Spleen (tissue), 10 donors: Measurements from ENCODE around the gene EFNA2. TPM values are rescaled to one million over a fixed set of nuclear protein-coding genes. Genes with fewer than 3 reads are reported as not detected.

Source experiments
- polyA plus RNA-seq, 3 donors: library from polyadenylated mRNA; stranded (reverse); fragments of 200-250 nt; gene quantifications; one replicate each; pipeline ENCODE4 v1.2.1, GENCODE V29; 2013
- total RNA-seq, 7 donors: library from RNA; depleted of rRNA in 3 of 7; stranded (reverse); fragments of >200 nt in 3 of 7; fragmentation: NEBNext Ultra II Directional in 4 of 7; extraction: Animal tissue kit (Norgen Biotek cat#: 25700) in 4 of 7; gene quantifications; one replicate each; pipeline versions ENCODE4 v1.1.0 to v1.2.1, GENCODE V29; 2016 to 2021
- donor health status: healthy with polysubstance abuse.
- donor health status: DM: no; HTN: no; CAD: no; lungs with moderate emphysema.
- donor health status: DM: no; HTN: no; CAD: no.
- donor health status: Bipolar disorder and iron deficiency.
- donor health status: healthy.
- donor health status: DM: no; HTN: no; CAD: no.
- donor health status: DM: yes; HTN: yes; CAD: no.

EFNA2 gene
- total and polyA plus RNA-seq, 10 donors, result not detected

Other genes starting within 250 kb of the EFNA2 start
- gene ABCA7, start 245.8 kb upstream of the EFNA2 start, total RNA-seq, result 100 to 1,000 TPM in 3 of 7 donors, 10 to 100 TPM in 4; 64.6 to 162 (median 94.7) TPM
- 100 to 1,000 TPM in 2 of 3 donors, 10 to 100 TPM in 1; 67.5 to 197 (median 152) TPM for gene ABCA7, start 245.8 kb upstream of the EFNA2 start, polyA plus RNA-seq
- gene ARHGAP45, start 218.7 kb upstream of the EFNA2 start, total RNA-seq, result 100 to 1,000 TPM; 161 to 258 (median 237) TPM
- 100 to 1,000 TPM; 205 to 356 (median 329) TPM for gene ARHGAP45, start 218.7 kb upstream of the EFNA2 start, polyA plus RNA-seq
- 100 to 1,000 TPM; 106 to 152 (median 123) TPM for gene POLR2E, start 190.5 kb upstream of the EFNA2 start, total RNA-seq
- 100 to 1,000 TPM in 2 of 3 donors, 10 to 100 TPM in 1; 70.8 to 144 (median 105) TPM for gene POLR2E, start 190.5 kb upstream of the EFNA2 start, polyA plus RNA-seq
- gene GPX4, start 181.9 kb upstream of the EFNA2 start, total RNA-seq, result 100 to 1,000 TPM; 138 to 275 (median 216) TPM
- gene GPX4, start 181.9 kb upstream of the EFNA2 start, polyA plus RNA-seq, result 100 to 1,000 TPM; 480 to 562 (median 522) TPM
- 100 to 1,000 TPM in 5 of 7 donors, 10 to 100 TPM in 2; 51.7 to 230 (median 168) TPM for gene SBNO2, start 111.6 kb upstream of the EFNA2 start, total RNA-seq
- 10 to 100 TPM; 16.2 to 62.0 (median 29.8) TPM for gene SBNO2, start 111.6 kb upstream of the EFNA2 start, polyA plus RNA-seq
- 10 to 100 TPM; 52.1 to 85.0 (median 75.3) TPM for gene STK11, start 80.1 kb upstream of the EFNA2 start, total RNA-seq
- gene STK11, start 80.1 kb upstream of the EFNA2 start, polyA plus RNA-seq, result 100 to 1,000 TPM in 1 of 3 donors, 10 to 100 TPM in 2; 44.0 to 107 (median 46.7) TPM
- gene CBARP, start 47.9 kb upstream of the EFNA2 start, total RNA-seq, result 1 to 10 TPM in 1 of 7 donors, under 1 TPM in 5, not detected in 1; 0.12 to 1.2 (median 0.41) TPM
- under 1 TPM in 2 of 3 donors, not detected in 1; 0.05 to 0.48 TPM for gene CBARP, start 47.9 kb upstream of the EFNA2 start, polyA plus RNA-seq
- 100 to 1,000 TPM in 4 of 7 donors, 10 to 100 TPM in 3; 49.1 to 131 (median 102) TPM for gene ATP5F1D, start 44.1 kb upstream of the EFNA2 start, total RNA-seq
- gene ATP5F1D, start 44.1 kb upstream of the EFNA2 start, polyA plus RNA-seq, result 100 to 1,000 TPM; 164 to 166 (median 165) TPM
- 100 to 1,000 TPM in 4 of 7 donors, 10 to 100 TPM in 3; 42.1 to 223 (median 138) TPM for gene MIDN, start 37.3 kb upstream of the EFNA2 start, total RNA-seq
- 10 to 100 TPM; 16.5 to 48.9 (median 19.1) TPM for gene MIDN, start 37.3 kb upstream of the EFNA2 start, polyA plus RNA-seq
- 100 to 1,000 TPM; 333 to 672 (median 514) TPM for gene CIRBP, start 16.5 kb upstream of the EFNA2 start, total RNA-seq
- gene CIRBP, start 16.5 kb upstream of the EFNA2 start, polyA plus RNA-seq, result 100 to 1,000 TPM; 406 to 894 (median 843) TPM
- gene FAM174C, start 10.3 kb upstream of the EFNA2 start, total RNA-seq, result 10 to 100 TPM; 35.8 to 69.6 (median 43.9) TPM
- gene FAM174C, start 10.3 kb upstream of the EFNA2 start, polyA plus RNA-seq, result 100 to 1,000 TPM in 1 of 3 donors, 10 to 100 TPM in 2; 82.9 to 134 (median 88.6) TPM
- gene NDUFS7, start 98.0 kb downstream of the EFNA2 start, total RNA-seq, result 100 to 1,000 TPM in 1 of 7 donors, 10 to 100 TPM in 6; 64.0 to 133 (median 85.2) TPM
- 100 to 1,000 TPM in 1 of 3 donors, 10 to 100 TPM in 2; 75.5 to 106 (median 78.0) TPM for gene NDUFS7, start 98.0 kb downstream of the EFNA2 start, polyA plus RNA-seq
- gene GAMT, start 115.7 kb downstream of the EFNA2 start, total RNA-seq, result 10 to 100 TPM in 4 of 7 donors, 1 to 10 TPM in 3; 7.1 to 14.5 (median 11.2) TPM
- 10 to 100 TPM; 15.2 to 20.4 (median 18.2) TPM for gene GAMT, start 115.7 kb downstream of the EFNA2 start, polyA plus RNA-seq
- 100 to 1,000 TPM in 3 of 7 donors, 10 to 100 TPM in 4; 43.8 to 137 (median 94.6) TPM for gene DAZAP1, start 121.7 kb downstream of the EFNA2 start, total RNA-seq
- gene DAZAP1, start 121.7 kb downstream of the EFNA2 start, polyA plus RNA-seq, result 100 to 1,000 TPM in 2 of 3 donors, 10 to 100 TPM in 1; 80.0 to 133 (median 106) TPM
- 1,000 to 10,000 TPM in 6 of 7 donors, 100 to 1,000 TPM in 1; 932 to 4,344 (median 1,309) TPM for gene RPS15, start 152.5 kb downstream of the EFNA2 start, total RNA-seq
- 1,000 to 10,000 TPM; 4,275 to 5,849 (median 5,793) TPM for gene RPS15, start 152.5 kb downstream of the EFNA2 start, polyA plus RNA-seq
- under 1 TPM; 0.07 to 0.56 (median 0.20) TPM for gene APC2, start 164.2 kb downstream of the EFNA2 start, total RNA-seq
- under 1 TPM; 0.02 to 0.29 (median 0.02) TPM for gene APC2, start 164.2 kb downstream of the EFNA2 start, polyA plus RNA-seq
- gene C19orf25, start 193.3 kb downstream of the EFNA2 start, total RNA-seq, result 10 to 100 TPM; 31.3 to 52.8 (median 40.3) TPM
- 10 to 100 TPM; 24.7 to 56.6 (median 38.8) TPM for gene C19orf25, start 193.3 kb downstream of the EFNA2 start, polyA plus RNA-seq
- gene PCSK4, start 204.5 kb downstream of the EFNA2 start, total RNA-seq, result 1 to 10 TPM; 1.1 to 4.2 (median 1.8) TPM
- 1 to 10 TPM; 1.9 to 2.4 (median 2.0) TPM for gene PCSK4, start 204.5 kb downstream of the EFNA2 start, polyA plus RNA-seq
- gene REEP6, start 205.3 kb downstream of the EFNA2 start, total RNA-seq, result 1 to 10 TPM in 5 of 7 donors, under 1 TPM in 1, not detected in 1; 0.65 to 2.6 (median 1.6) TPM
- 1 to 10 TPM; 1.2 to 1.6 (median 1.5) TPM for gene REEP6, start 205.3 kb downstream of the EFNA2 start, polyA plus RNA-seq
- gene ADAMTSL5, start 227.1 kb downstream of the EFNA2 start, total RNA-seq, result 1 to 10 TPM in 4 of 7 donors, under 1 TPM in 3; 0.26 to 2.0 (median 1.3) TPM
- gene ADAMTSL5, start 227.1 kb downstream of the EFNA2 start, polyA plus RNA-seq, result under 1 TPM; 0.13 to 0.42 (median 0.27) TPM
- not detected for gene PLK5, start 238.2 kb downstream of the EFNA2 start, total RNA-seq
- gene PLK5, start 238.2 kb downstream of the EFNA2 start, polyA plus RNA-seq, result under 1 TPM; 0.04 to 0.06 (median 0.06) TPM